Activated CD4-positive, alpha-beta memory T cell treated with anti-CD3 and anti-CD28 coated beads for 36 hours (primary cell): ENCODE measurements around the gene FAAP20. TPM values are rescaled to one million over a fixed set of nuclear protein-coding genes. Genes with fewer than 3 reads are reported as not detected.
A peak's percentile ranks its signal among the peaks of the same experiment; 100 is the strongest.
"Not testable (repeated sequence)": the region's sequence is repeated elsewhere in the genome, so short reads cannot be mapped to it uniquely, and the experiment has no call there.

Experiments
- CTCF ChIA-PET: fragments of 350-600 bp; sonication (Branson Sonifier 250); formaldehyde crosslinking; loops from one replicate; lab custom pipeline; 2021; ENCODE audit warnings: antibody characterized with exemption, inconsistent platforms; lab: Charles Lee
- POLR2A ChIA-PET: fragments of 350-600 bp; sonication (Branson Sonifier 250); formaldehyde crosslinking; loops from one replicate; lab custom pipeline; 2021; ENCODE audit warnings: antibody characterized with exemption; lab: Charles Lee
- DNase-seq: peaks from one replicate; pipeline ENCODE4 v3.0.0-alpha.2; 2020
- H3K27ac Mint-ChIP-seq: one replicate; pipeline ENCODE4 v1.8.0; 2021; ENCODE audit warnings: mixed read lengths
- H3K27me3 Mint-ChIP-seq: one replicate; pipeline ENCODE4 v1.8.0; 2021; ENCODE audit warnings: mixed read lengths
- H3K36me3 Mint-ChIP-seq: one replicate; pipeline ENCODE4 v1.8.0; 2021; ENCODE audit warnings: mixed read lengths
- H3K4me1 Mint-ChIP-seq: one replicate; pipeline ENCODE4 v1.8.0; 2021; ENCODE audit warnings: low read depth, mixed read lengths
- H3K4me3 Mint-ChIP-seq: one replicate; pipeline ENCODE4 v1.8.0; 2021; ENCODE audit warnings: mild to moderate bottlenecking, mixed read lengths
- H3K9me3 Mint-ChIP-seq: one replicate; pipeline ENCODE4 v1.8.0; 2021; ENCODE audit warnings: mixed read lengths
- intact Hi-C: fragments of 100-400 bp; cut with micrococcal nuclease; formaldehyde crosslinking; loops from one replicate; pipeline ENCODE4 v1.15.1; 2023
- total RNA-seq, 2 experiments: library from RNA; stranded (reverse); gene quantifications; one replicate each; pipeline ENCODE4 v1.2.3, GENCODE V29; 2021

Gene FAAP20
- total RNA-seq, 2 experiments from 2014 or later: 64.9 to 69.8 TPM

DNA sequence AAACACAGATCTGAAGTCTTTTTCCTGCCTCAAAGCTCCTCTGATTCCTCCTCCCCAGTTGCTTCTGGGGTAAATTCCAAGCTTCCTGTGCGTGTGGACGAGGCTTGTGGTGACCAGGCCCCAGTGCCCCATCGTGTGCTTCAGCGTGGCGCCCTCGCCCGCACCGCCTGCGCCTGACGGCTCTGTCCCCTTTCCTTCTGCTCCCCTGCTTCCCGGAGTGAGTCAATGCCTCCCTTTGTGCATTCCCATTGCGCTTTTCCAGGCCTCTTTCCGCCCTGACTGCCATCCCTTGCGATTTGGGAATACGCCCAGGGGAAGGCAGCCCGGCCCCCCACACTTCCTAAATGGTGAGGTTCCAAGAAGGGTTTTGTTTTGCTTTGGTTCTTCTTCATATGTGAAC, 36.3 kb downstream of the FAAP20 start:
- Mint-ChIP-seq H3K9me3 (no peaks in the 10 kb centered on the region), H3K4me3 (no peak overlapping the region), H3K27me3 (no peaks in the 10 kb centered on the region), H3K36me3 (peaks cover 6% of the 10 kb centered on the region), H3K27ac (no peak overlapping the region), H3K4me1 (no peaks in the 10 kb centered on the region)
- CTCF ChIA-PET: interaction anchor here (0.6 to 1.7 kb wide), 2 partner anchors 18 to 174 kb away, joined by 3 to 8 read pairs; no protein-coding TSS in a partner anchor
- intact Hi-C loops: no loop called here
- POLR2A ChIA-PET: no interaction called here
- DNase-seq: no peak

DNA sequence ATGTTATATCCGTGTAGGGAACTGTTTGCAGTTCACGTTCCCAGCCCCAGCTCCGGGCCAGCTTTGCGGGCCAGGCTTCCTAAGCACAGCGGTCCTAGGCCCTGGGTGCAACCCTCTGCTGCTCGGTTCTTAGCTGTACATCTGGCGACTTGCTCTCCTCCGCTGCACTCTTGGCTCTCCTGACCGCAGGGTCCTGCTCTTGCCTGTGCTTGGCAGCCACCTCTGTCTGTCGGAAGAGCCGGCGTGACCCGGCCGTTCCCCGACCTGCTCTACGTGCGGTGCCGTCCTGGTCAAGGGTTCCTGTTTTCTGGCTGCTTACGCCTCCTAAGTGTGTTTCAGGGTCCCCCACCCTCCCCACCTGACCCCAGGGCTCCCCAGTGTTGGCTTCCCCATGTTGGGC, 36.7 kb downstream of the FAAP20 start:
- H3K36me3 Mint-ChIP-seq: peaks cover 6% of the 10 kb centered on the region

DNA sequence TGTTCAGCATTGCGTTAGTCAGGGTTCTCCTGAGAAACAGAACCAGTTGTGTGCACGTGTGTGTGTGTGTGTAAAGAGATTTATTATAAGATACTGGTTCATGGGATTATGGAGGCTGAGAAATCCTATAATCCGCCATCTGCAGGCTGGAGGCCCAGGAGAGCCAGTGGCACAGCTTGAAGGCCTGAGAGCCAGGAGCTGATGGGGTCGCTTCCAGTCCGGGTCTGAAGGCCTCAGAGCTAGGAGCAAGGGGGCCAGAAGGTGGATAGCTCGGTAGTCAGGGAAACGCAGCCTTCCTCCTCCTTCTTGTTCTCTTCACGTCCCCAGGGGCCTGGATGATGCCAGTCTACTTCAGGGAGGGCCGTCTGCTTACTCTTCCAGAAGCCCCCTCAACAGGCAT, 37.7 kb downstream of the FAAP20 start:
- peaks cover 8% of the 10 kb centered on the region for H3K4me1 Mint-ChIP-seq
- H3K9me3 Mint-ChIP-seq: no peaks in the 10 kb centered on the region
- H3K27me3 Mint-ChIP-seq: no peaks in the 10 kb centered on the region
- H3K27ac Mint-ChIP-seq: no peak overlapping the region
- intact Hi-C loops: no loop called here
- ChIA-PET POLR2A (no interaction called here), CTCF (interaction anchor here (1.0 kb wide), 1 partner anchor 17 kb away, joined by 5 read pairs; no protein-coding TSS in a partner anchor)
- DNase-seq: no peak
- peaks cover 8% of the 10 kb centered on the region for H3K36me3 Mint-ChIP-seq
- no peak overlapping the region for H3K4me3 Mint-ChIP-seq

More for the DNA sequence above, 36.7 kb downstream of the FAAP20 start:
- H3K4me3 Mint-ChIP-seq: no peak overlapping the region
- H3K4me1 Mint-ChIP-seq: peaks cover 3% of the 10 kb centered on the region
- CTCF ChIA-PET: interaction anchor here (0.6 kb wide), 1 partner anchor 174 kb away, joined by 3 read pairs; no protein-coding TSS in a partner anchor
- DNase-seq: no peak
- H3K27me3 Mint-ChIP-seq: no peaks in the 10 kb centered on the region
- no peaks in the 10 kb centered on the region for H3K9me3 Mint-ChIP-seq
- H3K27ac Mint-ChIP-seq: no peak overlapping the region
- POLR2A ChIA-PET: no interaction called here
- intact Hi-C loops: no loop called here

DNA sequence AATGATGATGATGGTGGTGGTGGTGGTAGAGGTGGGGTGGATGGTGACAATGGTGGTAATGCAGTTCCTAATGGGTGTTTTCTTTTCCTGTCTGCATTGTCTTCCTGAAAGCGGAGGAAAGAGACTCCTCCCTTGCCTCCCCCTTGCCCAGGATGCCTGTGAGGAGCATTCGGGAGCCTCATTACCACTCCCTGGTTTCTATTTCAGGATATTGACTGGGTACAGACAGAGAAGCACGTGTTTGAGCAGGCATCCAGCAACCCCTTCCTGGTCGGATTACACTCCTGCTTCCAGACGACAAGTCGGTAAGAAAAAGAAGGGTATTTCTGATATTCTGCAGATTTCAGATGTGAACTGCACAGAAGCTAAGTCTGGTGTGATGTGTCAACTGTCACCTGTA, 38.8 kb downstream of the FAAP20 start:
- no peak overlapping the region for H3K27ac Mint-ChIP-seq
- ChIA-PET POLR2A (no interaction called here), CTCF (no interaction called here)
- H3K36me3 Mint-ChIP-seq: peaks cover 10% of the 10 kb centered on the region
- H3K9me3 Mint-ChIP-seq: no peaks in the 10 kb centered on the region
- no peaks in the 10 kb centered on the region for H3K27me3 Mint-ChIP-seq
- H3K4me1 Mint-ChIP-seq: peaks cover 8% of the 10 kb centered on the region
- no peak for DNase-seq
- intact Hi-C loops: no loop called here
- H3K4me3 Mint-ChIP-seq: no peak overlapping the region

DNA sequence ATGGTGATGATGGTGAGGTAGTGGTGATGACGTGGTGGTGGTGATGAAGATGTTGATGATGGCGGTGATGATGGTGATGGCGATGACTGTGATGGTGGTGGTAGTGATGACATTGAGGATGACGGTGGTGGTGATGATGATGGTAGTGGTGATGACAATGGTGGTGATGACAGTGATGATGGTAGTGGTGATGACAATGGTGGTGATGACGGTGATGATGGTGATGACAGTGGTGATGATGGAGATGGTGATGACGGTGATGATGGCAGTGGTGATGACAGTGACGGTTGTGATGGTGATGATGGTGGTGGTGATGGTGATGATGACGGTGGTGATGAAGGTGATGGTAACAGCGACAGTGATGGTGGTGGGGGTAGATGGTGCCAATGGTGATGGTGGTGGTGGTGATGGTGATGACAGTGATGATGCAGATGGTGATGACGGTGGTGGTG, 39.4 kb downstream of the FAAP20 start:
- Mint-ChIP-seq H3K27ac (no peak overlapping the region), H3K4me1 (peaks cover 8% of the 10 kb centered on the region), H3K4me3 (no peak overlapping the region), H3K9me3 (no peaks in the 10 kb centered on the region), H3K36me3 (peaks cover 10% of the 10 kb centered on the region), H3K27me3 (no peaks in the 10 kb centered on the region)
- intact Hi-C loops: no loop called here
- ChIA-PET CTCF (interaction anchor here (1.4 to 1.6 kb wide), 3 partner anchors 15 to 19 kb away, joined by 3 to 6 read pairs (median 5); no protein-coding TSS in a partner anchor), POLR2A (no interaction called here)
- DNase-seq: no peak

DNA sequence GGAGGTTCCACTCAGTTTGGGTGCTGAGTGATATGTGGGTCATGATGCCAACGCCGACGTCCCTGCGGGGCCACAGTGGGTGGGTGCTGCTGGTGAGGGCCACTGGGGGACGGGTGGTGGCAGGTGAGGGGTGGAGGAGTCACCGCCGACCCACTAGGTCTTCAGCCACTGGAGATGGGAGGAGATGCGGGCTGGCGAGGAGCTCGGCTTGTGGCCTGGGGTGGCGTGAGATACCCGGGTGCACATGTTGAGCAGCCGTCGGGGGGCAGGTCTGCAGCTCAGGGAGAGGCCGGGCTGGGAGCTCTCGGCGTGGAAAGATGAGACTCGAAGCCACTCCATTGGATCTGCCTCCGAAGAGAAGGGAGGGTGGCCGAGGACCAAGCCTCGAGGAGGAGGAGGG, 40.5 kb downstream of the FAAP20 start:
- CTCF ChIA-PET: interaction anchor here (1.4 to 1.6 kb wide), 3 partner anchors 13 to 20 kb away, joined by 3 to 6 read pairs (median 5); no protein-coding TSS in a partner anchor

DNA sequence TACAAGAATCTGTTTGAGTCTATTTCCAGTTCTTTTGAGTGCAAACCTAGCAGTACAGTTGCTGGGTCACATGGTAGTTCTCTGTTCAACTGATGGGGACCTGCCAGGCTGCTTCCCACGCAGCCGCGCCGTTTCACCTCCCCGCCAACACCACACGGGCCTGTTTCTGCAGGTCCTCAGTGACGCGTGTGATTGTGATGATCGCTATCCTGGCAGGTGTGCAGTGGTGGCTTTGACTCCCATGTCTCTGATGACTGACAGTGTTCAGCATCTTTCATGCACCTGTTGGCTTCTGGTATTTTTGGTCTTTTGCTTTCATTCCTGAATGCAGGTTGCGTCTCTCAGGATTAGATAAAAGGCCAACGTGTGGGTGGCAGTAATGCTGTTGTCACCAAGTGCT, 41.6 kb downstream of the FAAP20 start:
- H3K27ac Mint-ChIP-seq: peak overlapping the region; percentile 4
- DNase-seq: peak; percentile 63
- intact Hi-C loops: no loop called here
- no peak overlapping the region for H3K4me3 Mint-ChIP-seq
- POLR2A ChIA-PET: no interaction called here
- peaks cover 10% of the 10 kb centered on the region for H3K36me3 Mint-ChIP-seq
- peaks cover 8% of the 10 kb centered on the region for H3K4me1 Mint-ChIP-seq
- CTCF ChIA-PET: interaction anchor here (2.3 kb wide), 1 partner anchor 22 kb away, joined by 9 read pairs; no protein-coding TSS in a partner anchor
- no peaks in the 10 kb centered on the region for H3K27me3 Mint-ChIP-seq
- no peaks in the 10 kb centered on the region for H3K9me3 Mint-ChIP-seq

More for the DNA sequence above, 40.5 kb downstream of the FAAP20 start:
- H3K4me1 Mint-ChIP-seq: peaks cover 8% of the 10 kb centered on the region
- H3K27ac Mint-ChIP-seq: no peak overlapping the region
- intact Hi-C loops: no loop called here
- no peaks in the 10 kb centered on the region for H3K27me3 Mint-ChIP-seq
- H3K36me3 Mint-ChIP-seq: peaks cover 10% of the 10 kb centered on the region
- H3K9me3 Mint-ChIP-seq: no peaks in the 10 kb centered on the region
- no peak overlapping the region for H3K4me3 Mint-ChIP-seq
- no peak for DNase-seq
- POLR2A ChIA-PET: no interaction called here

DNA sequence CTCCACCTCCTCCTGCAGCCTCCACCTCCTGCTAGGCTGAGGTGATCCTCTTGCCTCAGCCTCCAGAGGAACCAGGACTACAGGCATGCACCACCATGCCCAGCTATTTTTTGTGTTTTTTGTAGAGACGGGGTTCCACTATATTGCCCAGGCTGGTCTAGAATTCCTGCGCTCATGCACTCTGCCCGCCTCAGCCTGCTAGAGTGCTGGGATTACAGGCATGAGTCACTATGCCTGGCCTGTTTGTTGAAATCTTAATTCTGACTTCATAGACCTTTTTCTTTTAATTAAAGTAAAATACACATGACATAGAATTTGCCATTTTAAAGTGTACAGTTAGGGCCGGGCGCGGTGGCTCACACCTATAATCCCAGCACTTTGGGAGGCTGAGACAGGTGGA, 42.7 kb downstream of the FAAP20 start:
- H3K36me3 Mint-ChIP-seq: peaks cover 10% of the 10 kb centered on the region
- intact Hi-C loops: no loop called here
- no peak for DNase-seq
- no peaks in the 10 kb centered on the region for H3K27me3 Mint-ChIP-seq
- no peak overlapping the region for H3K27ac Mint-ChIP-seq
- POLR2A ChIA-PET: no interaction called here
- CTCF ChIA-PET: interaction anchor here (2.3 to 4.2 kb wide), 2 partner anchors 12 to 23 kb away, joined by 9 to 21 read pairs; no protein-coding TSS in a partner anchor
- H3K4me1 Mint-ChIP-seq: peaks cover 8% of the 10 kb centered on the region
- H3K9me3 Mint-ChIP-seq: no peaks in the 10 kb centered on the region
- no peak overlapping the region for H3K4me3 Mint-ChIP-seq

DNA sequence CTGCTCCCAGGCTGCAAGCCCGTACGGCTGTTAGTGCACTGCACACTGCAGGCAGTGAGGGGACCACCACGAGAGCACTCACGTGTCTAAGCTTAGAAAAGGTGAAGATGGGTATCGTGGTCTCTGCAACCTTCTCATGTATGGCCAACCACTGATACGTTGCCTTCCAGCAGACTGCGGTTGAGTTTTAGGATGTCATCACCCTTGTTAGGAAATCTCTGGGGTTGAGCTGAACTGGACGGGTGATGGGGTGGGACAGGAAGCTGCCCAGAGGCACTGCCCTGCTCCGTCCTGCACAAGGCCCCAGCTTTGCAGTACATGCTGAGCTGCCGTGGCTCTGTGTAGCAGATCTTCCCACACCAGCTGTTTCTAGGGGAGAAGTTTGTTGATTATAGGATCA, 43.3 kb downstream of the FAAP20 start:
- Mint-ChIP-seq H3K4me1 (peaks cover 8% of the 10 kb centered on the region), H3K36me3 (peaks cover 9% of the 10 kb centered on the region), H3K27me3 (no peaks in the 10 kb centered on the region), H3K4me3 (no peak overlapping the region), H3K27ac (no peak overlapping the region), H3K9me3 (no peaks in the 10 kb centered on the region)
- no peak for DNase-seq
- intact Hi-C loops: no loop called here
- CTCF ChIA-PET: interaction anchor here (0.6 to 4.2 kb wide), 4 partner anchors 12 to 103 kb away, joined by 3 to 21 read pairs (median 6); no protein-coding TSS in a partner anchor
- POLR2A ChIA-PET: no interaction called here

DNA sequence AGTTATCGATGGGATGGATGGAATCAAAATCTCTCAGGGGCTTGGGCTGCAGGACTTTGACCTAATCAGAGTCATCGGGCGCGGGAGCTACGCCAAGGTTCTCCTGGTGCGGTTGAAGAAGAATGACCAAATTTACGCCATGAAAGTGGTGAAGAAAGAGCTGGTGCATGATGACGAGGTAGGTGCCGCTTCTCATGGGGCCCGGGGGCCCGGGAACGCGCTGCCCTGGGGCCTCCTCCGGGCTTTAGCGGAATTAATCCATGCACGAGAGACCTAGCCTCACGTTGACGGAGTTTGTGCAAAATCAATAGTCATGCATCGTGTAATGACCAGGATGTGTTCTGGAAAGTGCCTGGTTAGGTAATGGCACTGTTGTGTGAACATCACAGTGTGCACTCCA, 43.8 kb downstream of the FAAP20 start:
- Mint-ChIP-seq H3K27me3 (no peaks in the 10 kb centered on the region), H3K4me3 (no peak overlapping the region), H3K27ac (no peak overlapping the region), H3K4me1 (peaks cover 8% of the 10 kb centered on the region), H3K9me3 (no peaks in the 10 kb centered on the region), H3K36me3 (peaks cover 9% of the 10 kb centered on the region)
- ChIA-PET CTCF (interaction anchor here (0.6 to 4.2 kb wide), 6 partner anchors 11 to 106 kb away, joined by 3 to 21 read pairs (median 7); no protein-coding TSS in a partner anchor), POLR2A (no interaction called here)
- intact Hi-C loops: no loop called here
- no peak for DNase-seq

DNA sequence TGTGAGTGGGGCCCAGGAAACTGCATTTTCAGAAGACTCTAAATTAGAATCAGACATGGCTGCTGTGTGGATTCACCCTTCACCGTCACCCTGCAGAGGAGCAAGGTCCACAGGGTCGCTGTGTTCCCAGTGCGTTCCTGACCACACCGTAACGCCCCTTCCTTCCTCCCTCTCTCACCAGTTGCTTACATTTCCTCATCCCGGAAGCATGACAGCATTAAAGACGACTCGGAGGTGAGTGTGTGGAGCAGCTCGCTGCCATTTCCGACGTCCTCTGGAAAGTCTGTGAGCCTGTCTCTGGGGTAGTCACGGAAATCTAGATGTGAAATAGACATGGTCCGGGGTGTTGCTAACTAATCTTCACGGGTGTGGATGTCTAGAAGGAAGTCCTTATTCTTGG, 45.9 kb downstream of the FAAP20 start:
- no peak overlapping the region for H3K27ac Mint-ChIP-seq
- ChIA-PET POLR2A (no interaction called here), CTCF (interaction anchor here (1.0 to 4.2 kb wide), 3 partner anchors 9 to 234 kb away, joined by 3 to 21 read pairs (median 4); no protein-coding TSS in a partner anchor)
- H3K36me3 Mint-ChIP-seq: peaks cover 5% of the 10 kb centered on the region
- peaks cover 8% of the 10 kb centered on the region for H3K4me1 Mint-ChIP-seq
- intact Hi-C loops: loop anchor here (1.0 kb wide), 1 partner anchor 15 kb away; no protein-coding TSS in a partner anchor
- no peaks in the 10 kb centered on the region for H3K27me3 Mint-ChIP-seq
- no peaks in the 10 kb centered on the region for H3K9me3 Mint-ChIP-seq
- H3K4me3 Mint-ChIP-seq: no peak overlapping the region
- DNase-seq: peak; percentile 78

DNA sequence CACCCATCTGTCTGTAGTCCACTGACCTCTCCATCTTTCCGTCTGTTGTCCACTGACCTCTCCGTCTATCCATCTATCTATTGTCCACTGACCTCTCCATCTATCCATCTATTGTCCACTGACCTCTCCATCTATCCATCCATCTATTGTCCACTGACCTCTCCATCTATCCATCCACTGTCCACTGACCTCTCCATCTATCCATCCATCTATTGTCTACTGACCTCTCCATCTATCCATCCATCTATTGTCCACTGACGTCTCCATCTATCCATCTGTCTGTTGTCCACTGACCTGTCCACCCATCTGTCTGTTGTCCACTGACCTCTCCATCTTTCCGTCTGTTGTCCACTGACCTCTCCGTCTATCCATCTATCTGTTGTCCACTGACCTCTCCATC, 46.7 kb downstream of the FAAP20 start:
- DNase-seq, H3K9me3 Mint-ChIP-seq, H3K27ac Mint-ChIP-seq, POLR2A ChIA-PET, CTCF ChIA-PET, H3K27me3 Mint-ChIP-seq, H3K36me3 Mint-ChIP-seq, H3K4me3 Mint-ChIP-seq, intact Hi-C loops, H3K4me1 Mint-ChIP-seq: not testable (repeated sequence)
